ENCODE measurements around the gene UPK2. TPM values are rescaled to one million over a fixed set of nuclear protein-coding genes. Genes with fewer than 3 reads are reported as not detected.

The UPK2 gene
- total and polyA plus RNA-seq, 10 of the 15 experiments (the other 5 are each of a cell fraction or from before 2014, with no cell fraction given), result 0.07 to 1.0 (median 0.31) TPM; not detected in 7

GRCh38 chr11:118956094-118956846 is at the start of gene UPK2 (continued):
- TF ChIP-seq E4F1 (IDR thresholded peaks at IDR 0.05; ENCODE audit: borderline replicate concordance, partially characterized antibody), result no peak
- TF ChIP-seq CEBPB (IDR thresholded peaks at IDR 0.05; ENCODE audit: borderline replicate concordance in 1 of 2, low read depth in 2 of 2, low read length in 2 of 2), result no peak
- no peak for TF ChIP-seq NKRF (conservative IDR thresholded peaks at IDR 0.05)
- no peak for TF ChIP-seq CEBPZ (IDR thresholded peaks at IDR 0.05; ENCODE audit: low read depth, low read length)
- TF ChIP-seq IKZF1 (conservative IDR thresholded peaks at IDR 0.05), result peak; percentile 40
- TF ChIP-seq CTCF (IDR thresholded peaks at IDR 0.05 in 2 of 3, conservative IDR thresholded peaks at IDR 0.05 in 1 of 3; ENCODE audit: control insufficient read depth in 2 of 3, extremely low read depth in 1 of 3, insufficient read depth in 1 of 3, low read depth in 3 of 3, low read length in 3 of 3), result peak; percentile 91 to 98 (median 97)
- no peak for TF ChIP-seq TAF1 (IDR thresholded peaks at IDR 0.05; ENCODE audit: borderline replicate concordance, low read depth, low read length)
- TF ChIP-seq MTA3 (IDR thresholded peaks at IDR 0.05; ENCODE audit: borderline replicate concordance, low read length), result no peak
- no peak for TF ChIP-seq SMAD5 (IDR thresholded peaks at IDR 0.05; ENCODE audit: low read depth)
- TF ChIP-seq ZNF207 (IDR thresholded peaks at IDR 0.05; ENCODE audit: borderline replicate concordance), result no peak
- TF ChIP-seq TBL1XR1 (IDR thresholded peaks at IDR 0.05; ENCODE audit: low read depth, low read length), result no peak
- TF ChIP-seq MXI1 (IDR thresholded peaks at IDR 0.05; ENCODE audit: low read depth, low read length), result no peak
- TF ChIP-seq EP300 (IDR thresholded peaks at IDR 0.05; ENCODE audit: borderline replicate concordance in 1 of 2, control insufficient read depth in 1 of 2, low read depth in 2 of 2, low read length in 2 of 2), result no peak
- TF ChIP-seq FOXM1 (IDR thresholded peaks at IDR 0.05; ENCODE audit: low read depth, low read length), result no peak
- no peak for TF ChIP-seq FOXK2 (IDR thresholded peaks at IDR 0.05)
- TF ChIP-seq ZNF274 (IDR thresholded peaks at IDR 0.05; ENCODE audit: insufficient read depth, insufficient read length), result no peak
- TF ChIP-seq RAD21 (IDR thresholded peaks at IDR 0.05; ENCODE audit: insufficient read depth, low read depth, low read length), result peak; percentile 94
- 0 out of 2 replicates have a peak, but pooled peaks have one; percentile 66 for TF ChIP-seq YY1 (IDR thresholded peaks at IDR 0.05; ENCODE audit: low read depth, low read length)
